A204.1 (cell line): ENCODE measurements around the gene CDH23.

ENCODE experiments used
- FAIRE-seq: peaks from 2 replicates; lab custom pipeline; 2012; peaks lifted over from hg19 to GRCh38; lab: Jason Lieb, UNC

Gene CDH23

GRCh38 chr10:71780719-71781118 lies 384.0 kb downstream of the CDH23 start:
- FAIRE-seq = no peak

- FAIRE-seq = no peak
These were observed 385.6 kb downstream of the CDH23 start for GRCh38 chr10:71782221-71782916.

GRCh38 chr10:71782917-71783490 lies 386.3 kb downstream of the CDH23 start:
- no peak for FAIRE-seq

GRCh38 chr10:71783917-71784678 lies 387.4 kb downstream of the CDH23 start:
- no peak for FAIRE-seq

GRCh38 chr10:71784679-71785272 lies 388.1 kb downstream of the CDH23 start:
- no peak for FAIRE-seq

GRCh38 chr10:71788954-71789353 lies 392.2 kb downstream of the CDH23 start:
- FAIRE-seq = no peak

- FAIRE-seq = no peak
These were observed 393.2 kb downstream of the CDH23 start for GRCh38 chr10:71789871-71790270.

GRCh38 chr10:71790749-71791440 lies 394.2 kb downstream of the CDH23 start:
- FAIRE-seq = no peak

GRCh38 chr10:71795248-71795647 lies 398.5 kb downstream of the CDH23 start:
- FAIRE-seq = no peak

- FAIRE-seq = no peak
These were observed 400.2 kb downstream of the CDH23 start for GRCh38 chr10:71796749-71797405.

GRCh38 chr10:71797533-71798307 lies 401.0 kb downstream of the CDH23 start:
- no peak for FAIRE-seq

- no peak for FAIRE-seq
These were observed 401.5 kb downstream of the CDH23 start for GRCh38 chr10:71798308-71798624.

GRCh38 chr10:71799112-71799511 lies 402.4 kb downstream of the CDH23 start:
- no peak for FAIRE-seq

- no peak for FAIRE-seq
These were observed 403.1 kb downstream of the CDH23 start for GRCh38 chr10:71799608-71800453.

GRCh38 chr10:71801361-71801760 lies 404.6 kb downstream of the CDH23 start:
- FAIRE-seq = no peak

- FAIRE-seq = no peak
These were observed 405.5 kb downstream of the CDH23 start for GRCh38 chr10:71802235-71802634.

- no peak for FAIRE-seq
These were observed 406.2 kb downstream of the CDH23 start for GRCh38 chr10:71802715-71803488.

- FAIRE-seq = no peak
These were observed 407.4 kb downstream of the CDH23 start for GRCh38 chr10:71804077-71804476.
